ENCODE data around the gene TTC24.

Gene TTC24

DNA sequence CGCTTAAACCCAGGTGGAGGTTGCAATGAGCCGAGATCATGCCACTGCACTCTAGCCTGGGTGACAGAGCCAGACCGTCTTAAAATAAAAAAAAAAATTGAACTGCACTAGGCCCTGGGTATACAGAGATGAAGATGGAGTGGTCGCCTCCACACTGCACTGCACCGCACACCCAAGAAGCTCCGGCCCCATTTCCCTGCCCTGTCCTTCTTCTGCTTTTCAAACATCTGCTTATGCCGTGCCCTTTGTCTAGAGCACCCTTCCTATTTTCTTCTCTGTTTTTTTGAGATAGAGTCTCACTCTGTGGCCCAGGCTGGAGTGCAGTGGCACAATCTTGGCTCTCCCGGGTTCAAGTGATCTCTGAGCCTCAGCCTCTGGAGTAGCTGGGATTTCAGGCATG, 24.6 kb upstream of the TTC24 start:
- DNase-seq (ENCODE audit: low read depth): no peak

- no peak for DNase-seq (ENCODE audit: low read depth)
Observed at GRCh38 chr1:156555715-156556114, 23.8 kb upstream of the TTC24 start.

- no peak for DNase-seq (ENCODE audit: low read depth)
Observed at GRCh38 chr1:156556354-156556753, 23.2 kb upstream of the TTC24 start.

GRCh38 chr1:156559086-156559796, 20.3 kb upstream of the TTC24 start:
- DNase-seq (ENCODE audit: low read depth): no peak

GRCh38 chr1:156559797-156560385, 19.6 kb upstream of the TTC24 start:
- no peak for DNase-seq (ENCODE audit: low read depth)

GRCh38 chr1:156560585-156561163, 18.8 kb upstream of the TTC24 start:
- DNase-seq (ENCODE audit: low read depth): no peak

DNA sequence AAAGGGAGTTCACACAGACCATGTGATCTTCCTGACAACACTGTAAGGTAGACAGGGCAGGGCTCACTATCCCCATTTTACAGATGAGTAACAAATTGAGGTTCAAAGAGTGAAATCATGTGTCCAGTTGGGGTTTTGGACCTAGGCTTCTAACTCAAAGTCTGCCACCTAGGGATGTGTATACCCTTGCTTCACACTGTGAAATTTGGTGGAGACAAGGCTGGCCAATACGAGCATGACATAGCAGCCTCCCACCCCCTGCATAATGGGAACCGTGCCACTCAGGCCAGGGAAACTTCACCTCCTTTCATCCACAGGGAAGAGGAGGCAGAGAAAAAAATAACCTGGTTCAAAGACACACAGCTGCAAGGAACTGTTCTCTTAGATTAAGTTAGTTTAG, 14.0 kb upstream of the TTC24 start:
- DNase-seq (ENCODE audit: low read depth): no peak

DNA sequence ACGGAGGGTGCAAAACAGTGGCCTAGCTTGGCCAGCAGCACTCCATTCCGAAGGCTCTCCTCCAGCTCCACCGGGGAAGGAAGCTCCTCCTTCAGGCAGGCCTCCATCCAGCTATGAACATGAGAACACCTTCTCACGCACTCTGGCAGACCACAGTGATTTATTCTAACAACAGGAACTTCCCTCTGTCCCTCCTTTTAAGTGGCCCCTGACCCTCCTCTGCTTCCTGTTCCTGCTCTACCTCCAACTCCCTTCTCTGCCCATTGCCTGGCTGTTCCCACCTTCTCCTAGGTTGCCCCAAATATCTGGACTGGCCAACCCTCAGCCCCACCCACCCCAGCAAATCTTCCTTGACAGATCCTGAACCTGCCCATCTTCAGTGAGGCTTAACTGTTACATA, 13.1 kb upstream of the TTC24 start:
- DNase-seq (ENCODE audit: low read depth): no peak

- DNase-seq (ENCODE audit: low read depth): peak; percentile 87
Observed at GRCh38 chr1:156571261-156571852, 8.2 kb upstream of the TTC24 start.

GRCh38 chr1:156571919-156572662, 7.4 kb upstream of the TTC24 start, which contains the start of gene IQGAP3:
Gene IQGAP3, minus strand, starts transcription at chr1:156572565. Its CDS starts 36 bp downstream, at chr1:156572529.
- peak; percentile 69 for DNase-seq (ENCODE audit: low read depth)

- DNase-seq (ENCODE audit: low read depth): no peak
Observed at GRCh38 chr1:156572663-156573018, 6.9 kb upstream of the TTC24 start.

GRCh38 chr1:156574039-156574633, 5.4 kb upstream of the TTC24 start:
- no peak for DNase-seq (ENCODE audit: low read depth)

DNA sequence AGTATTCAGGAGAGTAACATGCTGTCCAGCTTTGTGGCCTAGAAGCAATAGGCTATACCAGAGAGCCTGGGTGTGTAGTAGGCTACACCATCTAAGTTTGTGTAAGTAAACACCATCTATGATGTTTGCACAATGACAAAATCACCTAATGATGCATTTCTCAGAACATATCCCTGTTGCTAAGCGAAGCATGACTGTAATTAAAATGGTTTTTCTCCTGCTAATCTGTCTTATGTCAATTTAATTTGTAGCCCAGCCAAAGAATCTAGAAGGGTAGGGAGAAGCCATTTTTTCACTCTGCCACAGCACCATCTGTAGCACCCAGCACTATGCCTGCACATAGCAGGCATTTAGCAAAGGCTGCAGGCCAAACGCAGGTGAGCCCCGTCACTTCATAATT, 2.0 kb upstream of the TTC24 start:
- no peak for DNase-seq (ENCODE audit: low read depth)

GRCh38 chr1:156578055-156578454, 1.5 kb upstream of the TTC24 start:
- DNase-seq (ENCODE audit: low read depth): no peak

- no peak for DNase-seq (ENCODE audit: low read depth)
Observed at GRCh38 chr1:156581661-156582387, 2.3 kb downstream of the TTC24 start.

DNA sequence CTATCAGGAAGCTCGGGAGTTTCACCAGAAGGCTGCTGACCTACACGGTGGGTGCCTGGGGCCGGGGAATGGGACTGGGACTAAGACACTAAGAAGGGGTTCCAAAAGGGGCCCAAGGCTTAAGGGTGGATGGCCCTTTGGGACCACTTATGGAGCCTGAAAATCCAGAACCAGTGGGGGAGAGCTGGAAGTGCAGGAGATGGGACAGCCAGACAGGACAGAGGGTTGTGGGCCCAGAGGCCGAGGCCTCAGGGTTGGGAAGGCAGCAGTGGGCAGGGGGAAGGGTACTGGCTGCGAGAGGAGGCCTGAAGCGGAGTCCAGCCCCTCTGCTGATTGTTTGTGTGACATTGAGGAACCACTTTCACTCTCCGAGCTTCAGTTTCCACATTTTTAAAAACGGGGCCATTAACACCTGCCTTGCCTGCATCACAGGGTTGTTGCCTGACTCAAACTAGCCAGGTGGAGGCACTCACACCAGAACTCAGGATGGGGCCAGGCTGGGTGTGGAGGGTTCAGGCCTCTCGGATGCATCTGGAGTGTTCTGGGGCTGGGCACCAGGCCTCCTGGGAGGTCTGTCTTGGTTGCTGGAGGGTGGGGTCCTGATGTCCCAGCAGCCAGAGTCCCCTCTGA, 3.0 kb downstream of the TTC24 start:
- DNase-seq (ENCODE audit: low read depth): no peak

- DNase-seq (ENCODE audit: low read depth): peak; percentile 79
Observed at GRCh38 chr1:156583821-156584622, 4.5 kb downstream of the TTC24 start.

DNA sequence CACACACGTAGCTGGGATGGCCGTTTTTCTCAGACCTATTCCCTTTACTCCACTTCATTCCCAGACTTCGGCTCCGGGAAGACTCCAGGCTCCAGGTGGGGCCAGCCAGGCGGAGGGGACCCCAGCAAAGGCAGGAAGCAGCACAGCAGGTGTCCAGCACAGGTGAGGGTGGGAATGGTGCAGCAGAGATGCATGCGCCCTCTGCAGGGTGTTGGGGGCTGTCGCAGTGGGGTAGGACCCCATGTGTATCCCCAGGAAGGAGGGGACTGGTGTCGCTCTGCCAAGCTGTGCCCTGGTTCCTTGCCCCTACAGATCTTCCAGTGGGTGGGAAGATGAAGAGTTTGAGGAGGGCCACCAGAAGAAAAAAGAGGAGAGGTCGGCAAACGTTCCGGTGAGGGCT, 5.3 kb downstream of the TTC24 start:
- DNase-seq (ENCODE audit: low read depth): no peak

DNA sequence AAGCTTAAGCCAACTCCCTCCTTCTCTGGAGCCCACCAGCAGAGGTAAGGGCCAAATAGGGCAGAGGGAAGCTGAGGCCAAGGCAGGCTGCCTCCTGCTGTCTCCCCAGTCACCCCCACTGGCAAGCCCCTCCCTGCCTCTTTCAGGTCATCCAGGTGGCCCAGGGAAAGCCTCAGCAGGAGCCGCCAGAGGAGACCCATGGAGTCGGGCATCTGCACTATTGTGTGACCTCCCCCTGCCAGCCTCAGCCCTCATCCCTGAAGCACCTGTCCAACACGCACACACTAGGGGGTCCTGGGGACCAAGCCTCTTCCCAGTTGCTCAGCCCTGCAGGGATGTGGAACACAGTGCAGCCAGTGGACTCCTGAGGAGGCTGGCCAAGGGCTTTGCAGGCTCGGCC, 6.8 kb downstream of the TTC24 start:
- no peak for DNase-seq (ENCODE audit: low read depth)

GRCh38 chr1:156586892-156587477, 7.5 kb downstream of the TTC24 start:
- DNase-seq (ENCODE audit: low read depth): no peak
